Esophagus squamous epithelium (tissue), 4 donors: ENCODE results near the gene VSNL1.

Source experiments
- CTCF ChIP-seq, 6 experiments: fragments of 450-650 bp in 4 of 6; fragments of 200-600 bp in 2 of 6; sonication (generic) in 2 of 6; IDR thresholded peaks; one replicate each; pipeline ENCODE4 v1.5.1; 2016 to 2019; ENCODE audit warnings: antibody characterized with exemption in 6 of 6, mild to moderate bottlenecking in 4 of 6, moderate library complexity in 4 of 6
- POLR2A ChIP-seq, 4 donors: fragments of 450-650 bp; IDR thresholded peaks; one replicate each; pipeline ENCODE4 v1.6.1; 2017; ENCODE audit warnings: antibody characterized with exemption in 4 of 4, mild to moderate bottlenecking in 4 of 4, moderate library complexity in 3 of 4

- TF ChIP-seq CTCF (IDR thresholded peaks at IDR 0.05) (no peak), POLR2A (IDR thresholded peaks at IDR 0.05) (no peak)
Measured at GRCh38 chr2:17538022-17538843, 2.3 kb upstream of the VSNL1 start.
